Astrocyte of the spinal cord (primary cell): ENCODE results near the gene EPHB4.

Experiments
- DNase-seq: peaks from one replicate; pipeline ENCODE4 v3.0.0; 2011; ENCODE audit warnings: low read depth, low spot score
- H3K4me3 ChIP-seq: 2 replicates; pipeline ENCODE4 v1.5.1; 2011; ENCODE audit warnings: low read depth, mild to moderate bottlenecking, low read length, moderate library complexity
- in situ Hi-C: cut with HindIII; loops from 2 replicates; pipeline ENCODE4 v1.10.0; 2017; ENCODE audit warnings: low sequenced_read_pairs
- TF ChIP-seq, protein P1 (sequence below): IDR thresholded peaks from 2 replicates; pipeline ENCODE4 v1.5.1; 2012; ENCODE audit warnings: low read depth, mild to moderate bottlenecking, low read length, inconsistent platforms

The EPHB4 gene

GRCh38 chr7:100852048-100852872, 24.9 kb upstream of the EPHB4 start, which contains the start of gene SLC12A9:
SLC12A9 (plus strand) TSS chr7:100852713; CDS start chr7:100854198, 1,485 bp downstream.
- TF ChIP-seq, protein P1, sequence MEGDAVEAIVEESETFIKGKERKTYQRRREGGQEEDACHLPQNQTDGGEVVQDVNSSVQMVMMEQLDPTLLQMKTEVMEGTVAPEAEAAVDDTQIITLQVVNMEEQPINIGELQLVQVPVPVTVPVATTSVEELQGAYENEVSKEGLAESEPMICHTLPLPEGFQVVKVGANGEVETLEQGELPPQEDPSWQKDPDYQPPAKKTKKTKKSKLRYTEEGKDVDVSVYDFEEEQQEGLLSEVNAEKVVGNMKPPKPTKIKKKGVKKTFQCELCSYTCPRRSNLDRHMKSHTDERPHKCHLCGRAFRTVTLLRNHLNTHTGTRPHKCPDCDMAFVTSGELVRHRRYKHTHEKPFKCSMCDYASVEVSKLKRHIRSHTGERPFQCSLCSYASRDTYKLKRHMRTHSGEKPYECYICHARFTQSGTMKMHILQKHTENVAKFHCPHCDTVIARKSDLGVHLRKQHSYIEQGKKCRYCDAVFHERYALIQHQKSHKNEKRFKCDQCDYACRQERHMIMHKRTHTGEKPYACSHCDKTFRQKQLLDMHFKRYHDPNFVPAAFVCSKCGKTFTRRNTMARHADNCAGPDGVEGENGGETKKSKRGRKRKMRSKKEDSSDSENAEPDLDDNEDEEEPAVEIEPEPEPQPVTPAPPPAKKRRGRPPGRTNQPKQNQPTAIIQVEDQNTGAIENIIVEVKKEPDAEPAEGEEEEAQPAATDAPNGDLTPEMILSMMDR: peak; percentile 91
- in situ Hi-C loops: no loop called here
- DNase-seq: peak; percentile 90
- H3K4me3 ChIP-seq: peak within 1 kb of the TSS; percentile 77

GRCh38 chr7:100847360-100847759, 20.0 kb upstream of the EPHB4 start:
- H3K4me3 ChIP-seq: no peak overlapping the region
- in situ Hi-C loops: no loop called here
- TF ChIP-seq, protein P1: no peak
- no peak for DNase-seq

- no peak overlapping the region for H3K4me3 ChIP-seq
- DNase-seq: no peak
- in situ Hi-C loops: no loop called here
- TF ChIP-seq, protein P1: no peak
Observed at GRCh38 chr7:100840470-100841100, 13.3 kb upstream of the EPHB4 start.

GRCh38 chr7:100839361-100839760, 12.0 kb upstream of the EPHB4 start:
- TF ChIP-seq, protein P1: no peak
- in situ Hi-C loops: no loop called here
- DNase-seq: no peak
- H3K4me3 ChIP-seq: no peak overlapping the region

DNA sequence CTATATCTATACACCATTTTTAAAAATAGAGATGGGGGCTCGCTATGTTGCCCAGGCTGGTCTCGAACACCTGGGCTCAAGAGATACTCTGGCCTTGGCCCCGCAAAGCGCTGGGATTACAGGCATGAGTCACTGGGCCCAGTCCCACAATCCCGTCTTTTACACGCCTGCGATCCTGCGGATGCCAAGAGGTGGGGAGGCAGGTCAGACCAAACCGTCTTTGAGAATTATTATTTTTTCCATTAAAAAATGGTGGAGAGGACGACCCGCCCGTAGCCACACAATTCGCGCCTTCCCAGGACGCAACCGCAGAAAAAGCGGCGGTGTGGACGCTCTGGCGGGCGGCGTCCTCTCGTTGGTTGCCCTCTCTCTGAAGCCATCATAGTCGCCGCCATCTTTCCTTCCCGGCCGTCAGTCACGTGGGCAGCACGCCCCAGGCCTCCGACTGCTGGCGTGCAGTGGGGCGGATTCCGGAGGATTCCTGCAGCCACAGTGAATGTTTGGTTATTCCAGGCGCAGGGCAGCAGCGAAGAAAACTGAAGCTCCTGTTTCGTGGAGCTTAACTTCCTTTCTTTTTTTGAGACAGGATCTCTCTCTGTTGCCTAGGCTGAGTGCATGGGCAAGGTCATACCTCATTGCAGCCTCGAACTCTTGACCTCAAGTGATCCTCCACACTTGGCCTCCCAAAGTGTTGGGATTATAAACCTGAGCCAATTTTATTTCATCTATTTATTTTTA, 9.9 kb upstream of the EPHB4 start:
- in situ Hi-C loops: no loop called here
- H3K4me3 ChIP-seq: peak overlapping the region; percentile 28
- DNase-seq: peak; percentile 93
- TF ChIP-seq, protein P1: no peak

GRCh38 chr7:100836812-100837098, 9.4 kb upstream of the EPHB4 start:
- no peak for DNase-seq
- H3K4me3 ChIP-seq: peak overlapping the region; percentile 28
- in situ Hi-C loops: no loop called here
- TF ChIP-seq, protein P1: no peak
